Esophagus squamous epithelium (tissue), 4 donors: Measurements from ENCODE around the gene ZNF595.
"Not testable (repeated sequence)": the region's sequence is repeated elsewhere in the genome, so short reads cannot be mapped to it uniquely, and the experiment has no call there.

ENCODE experiments used
- CTCF ChIP-seq, 6 experiments: fragments of 450-650 bp in 4 of 6; fragments of 200-600 bp in 2 of 6; sonication (generic) in 2 of 6; IDR thresholded peaks; one replicate each; pipeline ENCODE4 v1.5.1; 2016 to 2019; ENCODE audit warnings: antibody characterized with exemption in 6 of 6, mild to moderate bottlenecking in 4 of 6, moderate library complexity in 4 of 6
- POLR2A ChIP-seq, 4 donors: fragments of 450-650 bp; IDR thresholded peaks; one replicate each; pipeline ENCODE4 v1.6.1; 2017; ENCODE audit warnings: antibody characterized with exemption in 4 of 4, mild to moderate bottlenecking in 4 of 4, moderate library complexity in 3 of 4

- not testable (repeated sequence) for TF ChIP-seq CTCF, POLR2A (IDR thresholded peaks at IDR 0.05)
Measured at GRCh38 chr4:38202-38601, 14.9 kb upstream of the ZNF595 start.
